Measurements from ENCODE around the gene OR2A7.
"Not testable (repeated sequence)": the region's sequence is repeated elsewhere in the genome, so short reads cannot be mapped to it uniquely, and the experiment has no call there.

Gene OR2A7, protein sequence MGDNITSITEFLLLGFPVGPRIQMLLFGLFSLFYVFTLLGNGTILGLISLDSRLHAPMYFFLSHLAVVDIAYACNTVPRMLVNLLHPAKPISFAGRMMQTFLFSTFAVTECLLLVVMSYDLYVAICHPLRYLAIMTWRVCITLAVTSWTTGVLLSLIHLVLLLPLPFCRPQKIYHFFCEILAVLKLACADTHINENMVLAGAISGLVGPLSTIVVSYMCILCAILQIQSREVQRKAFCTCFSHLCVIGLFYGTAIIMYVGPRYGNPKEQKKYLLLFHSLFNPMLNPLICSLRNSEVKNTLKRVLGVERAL

DNA sequence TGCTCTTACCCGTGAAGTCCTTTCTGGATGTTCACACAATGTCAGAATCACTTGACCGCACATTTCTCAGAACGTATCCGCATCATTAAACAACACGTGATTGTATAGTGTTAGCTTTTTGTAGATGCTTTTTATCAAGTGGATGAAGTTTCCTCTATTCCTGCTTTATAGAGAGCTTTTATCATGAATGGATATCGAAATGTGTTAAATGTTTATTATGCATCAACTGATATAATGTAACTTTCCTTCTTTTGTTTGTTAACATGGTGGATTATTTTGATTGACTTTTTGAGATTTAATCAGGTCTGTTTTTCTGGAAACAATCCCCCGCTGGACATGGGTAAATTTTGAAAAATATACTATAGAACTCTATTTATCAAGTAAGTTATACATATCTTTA lies at the start of gene OR2A7:
Gene OR2A7, minus strand, starts transcription at position 101 of the 400 bp plus-strand sequence. CDS start 5,164 bp downstream, outside the sequence.
- not testable (repeated sequence) for DNase-seq (ENCODE audit: low read depth)

DNA sequence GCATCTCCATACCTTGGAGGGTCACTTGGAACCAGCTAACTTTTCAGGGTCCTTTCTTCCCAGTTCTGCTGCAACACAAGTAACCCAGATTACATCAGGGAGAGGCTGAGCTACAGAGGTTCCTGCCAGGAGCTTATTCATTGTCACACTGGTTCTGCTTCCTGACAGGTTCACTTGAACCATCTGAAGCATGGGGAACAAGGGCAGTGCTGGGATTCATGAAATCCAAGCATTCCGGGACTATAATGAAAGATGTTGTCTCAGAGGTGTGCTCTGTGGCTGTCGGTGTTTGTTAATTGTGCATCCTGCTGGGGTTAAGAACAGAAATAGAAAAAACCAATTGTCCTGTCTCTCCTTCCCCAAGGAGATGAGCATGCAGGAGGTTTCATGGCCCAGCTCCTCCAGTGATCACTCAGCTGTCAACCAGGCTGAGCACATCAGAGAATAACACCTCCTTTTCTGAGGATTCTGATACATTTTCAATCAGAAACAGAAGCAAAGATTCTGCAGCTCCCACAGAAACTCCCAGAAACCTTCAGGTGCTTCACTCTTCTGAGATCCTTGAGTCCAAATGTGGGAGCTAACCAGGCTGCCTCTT lies 47.4 kb upstream of the OR2A7 start, which contains the start of gene OR2A1:
Gene OR2A1, plus strand, starts transcription at position 548 of the 598 bp plus-strand sequence. CDS start 5,706 bp downstream, outside the sequence.
- not testable (repeated sequence) for DNase-seq (ENCODE audit: low read depth)

DNA sequence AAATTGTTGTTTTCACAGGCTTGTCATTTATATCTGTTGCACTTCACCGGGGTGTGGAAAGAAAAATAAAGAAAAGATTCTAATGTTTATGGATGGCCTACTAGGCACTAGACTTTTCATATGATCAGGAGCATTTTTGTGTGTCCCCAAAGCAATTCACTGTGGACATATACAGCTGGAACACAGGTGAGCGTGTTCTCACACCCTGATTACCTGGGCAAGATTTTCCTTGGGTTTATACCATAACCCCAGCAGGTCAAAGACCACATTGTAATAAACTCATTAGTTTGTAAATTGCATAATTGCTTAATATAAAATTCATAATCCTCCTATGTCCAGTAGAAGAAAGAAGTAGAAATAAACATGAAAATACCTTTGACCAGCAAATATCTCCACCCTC lies 46.6 kb upstream of the OR2A7 start:
- DNase-seq (ENCODE audit: low read depth) = not testable (repeated sequence)

DNA sequence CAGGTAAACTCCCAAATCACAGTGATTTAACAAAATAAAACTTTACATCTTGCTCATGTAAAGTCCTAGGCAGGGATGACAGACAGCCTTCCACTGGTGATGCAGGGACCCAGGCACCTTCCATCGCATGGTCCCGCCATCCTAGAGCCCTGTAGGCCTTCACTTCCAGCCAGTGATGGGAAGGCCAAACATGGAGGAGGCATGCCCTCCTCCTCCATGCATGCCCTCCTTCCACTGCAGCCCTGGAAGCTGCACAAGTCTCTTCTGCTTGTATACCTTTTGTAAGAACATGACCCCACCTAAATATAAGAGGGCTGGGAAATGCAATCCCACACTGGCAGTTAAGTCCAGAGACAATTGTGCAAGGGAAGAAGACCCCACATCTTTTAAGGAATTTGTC lies 45.1 kb upstream of the OR2A7 start:
- not testable (repeated sequence) for DNase-seq (ENCODE audit: low read depth)

DNA sequence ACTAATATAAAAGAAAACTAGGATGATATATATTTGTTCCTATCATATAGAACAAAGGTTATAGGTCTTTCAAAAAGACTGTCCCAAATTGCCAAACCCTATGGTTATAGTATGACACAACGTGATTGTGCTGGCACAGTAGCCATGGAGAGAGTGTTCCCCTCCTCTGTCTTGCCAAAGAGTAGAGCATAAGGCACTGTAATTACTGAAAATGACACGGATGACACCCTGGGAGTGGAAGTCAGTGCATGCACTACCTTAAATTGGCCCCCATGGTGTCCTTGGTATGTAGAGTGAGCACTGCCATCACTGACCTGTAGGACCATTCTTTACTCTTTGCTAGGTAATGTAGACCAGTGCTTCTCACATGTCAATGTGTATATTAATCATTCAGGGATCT lies 40.6 kb upstream of the OR2A7 start:
- not testable (repeated sequence) for DNase-seq (ENCODE audit: low read depth)

DNA sequence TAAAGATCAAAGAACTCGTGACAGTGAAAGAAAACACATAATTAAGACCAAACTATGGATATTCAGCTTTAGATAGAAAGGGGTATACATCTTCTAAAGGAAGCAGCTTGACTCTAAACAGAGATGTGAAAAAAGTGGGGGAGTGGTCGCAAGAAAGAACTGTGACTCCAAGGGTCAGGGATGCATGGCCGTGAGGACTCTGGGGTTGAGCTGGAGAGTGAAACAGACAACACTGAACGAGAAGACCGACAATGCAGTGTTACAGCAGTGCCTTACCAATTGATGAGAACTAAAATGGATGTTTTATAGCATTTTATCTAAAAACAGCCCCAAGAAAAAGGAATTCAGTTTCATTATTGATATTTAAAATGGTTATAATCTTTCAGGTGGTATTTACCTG lies 39.0 kb upstream of the OR2A7 start:
- not testable (repeated sequence) for DNase-seq (ENCODE audit: low read depth)

DNA sequence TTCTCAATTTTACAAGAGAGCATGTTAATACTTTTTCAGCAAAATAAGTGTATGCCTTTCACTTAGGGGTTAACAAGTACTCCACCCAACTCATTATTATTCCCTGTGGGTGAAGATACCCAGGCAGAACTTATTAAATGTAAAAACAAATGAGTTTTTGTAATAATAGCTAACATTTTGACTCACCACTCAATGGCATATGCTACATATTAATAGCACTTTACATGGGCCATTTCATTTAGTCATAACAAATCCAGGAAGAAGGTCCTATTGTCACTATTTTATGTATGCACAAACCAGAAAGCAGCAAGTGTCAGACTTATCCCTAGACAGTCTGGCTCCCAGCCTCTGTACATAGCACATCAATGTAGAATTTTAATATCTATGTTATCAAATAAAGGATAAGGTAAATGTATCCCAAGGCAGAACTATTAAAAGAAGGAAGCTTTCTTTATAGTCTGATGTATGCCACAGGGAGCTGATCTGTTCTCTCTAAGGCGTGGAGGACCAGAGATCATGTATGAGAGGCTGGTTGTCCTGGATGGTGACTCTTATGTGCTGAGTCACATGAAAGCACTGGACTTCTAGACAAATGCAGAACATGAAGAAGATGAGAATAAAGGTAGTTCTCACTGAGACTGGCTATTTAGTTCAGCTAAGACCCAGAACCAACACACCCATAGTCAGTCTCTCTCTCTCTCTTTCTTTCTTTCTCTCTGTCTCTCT lies 38.1 kb upstream of the OR2A7 start:
- not testable (repeated sequence) for DNase-seq (ENCODE audit: low read depth)

DNA sequence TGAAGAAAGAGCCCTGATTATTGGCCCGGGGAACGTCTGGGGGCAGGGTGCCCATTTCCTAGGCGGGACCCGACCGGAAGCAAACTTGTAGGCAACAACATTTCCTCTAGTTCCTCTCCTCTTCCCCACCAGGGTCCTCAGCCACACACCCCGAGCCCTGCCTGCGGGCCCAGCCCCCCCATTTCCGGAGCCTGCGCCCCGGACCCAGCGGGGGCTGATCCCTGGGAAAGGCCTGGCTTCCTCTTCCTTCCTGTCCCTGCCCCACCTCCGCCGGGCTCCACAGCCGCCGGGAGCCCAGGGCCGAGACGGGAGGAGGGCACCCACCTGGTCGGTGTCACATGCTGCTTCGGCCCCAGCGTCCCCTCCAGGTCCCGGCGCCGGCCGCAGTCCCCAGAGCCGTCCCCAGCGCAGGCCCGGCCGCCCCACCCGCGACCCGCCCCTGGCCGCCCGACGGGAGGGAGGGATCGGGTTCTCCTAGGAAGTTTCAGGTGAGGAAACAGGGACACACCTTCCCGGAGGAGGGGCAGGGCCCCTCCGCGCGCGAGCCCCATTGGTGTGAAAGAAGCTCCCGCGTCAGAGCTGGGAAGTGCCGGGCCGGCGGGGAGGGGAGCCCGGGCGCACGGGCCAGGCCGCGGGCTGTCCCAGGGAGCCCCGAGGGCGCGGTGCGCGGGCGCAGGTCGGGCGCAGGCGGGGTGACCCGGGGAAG lies 29.4 kb upstream of the OR2A7 start:
- not testable (repeated sequence) for DNase-seq (ENCODE audit: low read depth)

DNA sequence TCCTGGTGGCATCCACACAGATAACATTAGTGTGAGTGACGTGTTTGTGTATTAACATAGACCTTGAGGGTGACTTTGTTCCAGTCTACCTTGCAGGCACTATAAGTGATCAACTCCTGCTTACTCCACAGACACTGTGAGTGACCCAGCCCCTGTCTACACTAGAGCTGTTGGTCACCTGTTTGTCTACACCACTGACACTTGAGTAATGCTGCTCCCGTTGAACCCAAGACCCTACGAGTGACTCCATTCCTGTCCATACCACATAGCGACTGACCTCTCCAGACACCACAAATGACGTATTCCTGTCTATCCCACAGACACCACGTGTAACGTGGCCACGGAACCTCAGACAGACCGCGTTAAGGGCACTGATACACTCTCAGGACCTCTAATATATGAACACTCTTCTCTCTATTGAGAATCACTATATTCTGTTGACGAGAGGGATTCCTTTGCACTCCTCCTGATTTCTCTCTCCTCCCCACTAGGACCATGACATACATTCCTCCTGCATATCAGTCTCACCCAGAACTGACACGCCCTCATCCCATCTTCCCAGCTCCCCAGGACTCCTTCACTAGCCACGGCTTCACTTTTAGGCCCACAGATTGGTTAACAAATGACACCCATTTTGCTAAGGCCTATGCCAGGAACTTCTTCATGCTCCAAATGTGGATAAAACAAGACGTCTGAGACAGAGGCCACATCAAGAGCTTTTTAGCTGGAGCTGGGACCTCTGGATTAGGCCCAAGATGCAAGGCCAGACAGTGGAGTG lies 28.0 kb upstream of the OR2A7 start:
- not testable (repeated sequence) for DNase-seq (ENCODE audit: low read depth)

DNA sequence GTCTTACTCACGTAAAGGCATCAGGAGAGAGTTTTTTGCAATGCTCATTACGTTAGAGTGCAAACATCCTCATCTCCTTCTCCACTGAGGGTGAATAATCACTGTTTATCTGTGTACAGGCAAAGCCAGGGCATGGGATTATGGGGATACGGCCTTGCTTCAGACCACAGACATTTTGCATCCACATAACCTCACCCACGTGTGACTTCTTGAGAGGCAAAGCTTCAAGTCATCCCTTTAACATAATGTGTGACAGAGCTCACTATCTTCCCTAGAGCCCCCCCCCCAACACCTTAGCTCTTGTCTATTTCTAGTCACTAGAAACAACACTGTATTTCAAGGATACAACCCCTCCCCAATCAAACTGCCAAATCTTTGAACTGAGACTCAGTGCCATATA lies 27.0 kb upstream of the OR2A7 start:
- not testable (repeated sequence) for DNase-seq (ENCODE audit: low read depth)

DNA sequence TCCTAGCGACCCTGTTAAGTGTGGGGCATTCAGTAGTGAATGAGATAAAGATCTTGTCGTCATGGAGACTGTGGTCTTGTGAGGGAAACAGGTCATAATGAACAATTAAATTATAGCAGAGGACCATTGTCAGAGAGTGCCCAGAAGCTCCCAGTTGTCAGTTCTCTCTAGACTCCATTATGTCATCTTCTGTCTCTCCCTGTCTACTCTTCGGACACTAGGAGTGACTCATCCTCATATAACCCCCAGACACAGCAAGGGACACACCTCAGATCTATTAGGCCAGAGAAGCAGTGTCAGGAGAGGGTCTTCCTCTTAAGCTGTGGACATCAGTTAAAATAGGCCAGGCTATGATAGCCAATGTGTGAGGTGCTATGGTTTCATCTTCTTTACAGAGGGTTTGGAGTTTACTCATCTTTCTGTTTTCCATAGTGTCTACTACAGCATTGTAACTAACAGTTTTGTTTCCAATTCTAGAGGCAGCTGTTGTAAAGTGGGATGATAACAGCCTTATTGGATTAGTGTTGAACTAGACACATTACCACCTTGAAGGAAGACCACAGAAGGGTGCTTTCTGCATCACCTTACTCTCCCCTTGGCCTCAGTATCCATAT lies 22.7 kb upstream of the OR2A7 start:
- DNase-seq (ENCODE audit: low read depth) = not testable (repeated sequence)

DNA sequence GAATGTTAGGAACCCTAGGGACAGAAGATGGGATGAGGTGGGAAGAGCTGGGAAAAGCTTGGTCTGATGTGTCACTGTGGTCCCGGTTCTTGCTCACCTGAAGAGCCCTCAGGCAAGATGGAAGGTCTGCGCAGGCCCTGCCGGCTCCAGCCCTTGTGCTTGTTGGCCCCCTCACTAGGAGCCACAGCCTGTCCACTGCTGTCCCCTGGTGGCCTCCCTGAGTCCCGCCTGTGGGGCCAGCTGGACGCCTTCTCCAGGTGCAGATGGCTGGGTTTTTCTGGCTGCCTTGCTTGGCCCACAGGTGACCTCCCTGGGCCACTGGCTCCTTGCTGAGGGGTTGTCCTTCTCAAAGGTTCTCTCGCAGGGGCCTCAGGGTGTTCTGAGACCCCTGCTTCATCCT lies 19.1 kb upstream of the OR2A7 start:
- not testable (repeated sequence) for DNase-seq (ENCODE audit: low read depth)

DNA sequence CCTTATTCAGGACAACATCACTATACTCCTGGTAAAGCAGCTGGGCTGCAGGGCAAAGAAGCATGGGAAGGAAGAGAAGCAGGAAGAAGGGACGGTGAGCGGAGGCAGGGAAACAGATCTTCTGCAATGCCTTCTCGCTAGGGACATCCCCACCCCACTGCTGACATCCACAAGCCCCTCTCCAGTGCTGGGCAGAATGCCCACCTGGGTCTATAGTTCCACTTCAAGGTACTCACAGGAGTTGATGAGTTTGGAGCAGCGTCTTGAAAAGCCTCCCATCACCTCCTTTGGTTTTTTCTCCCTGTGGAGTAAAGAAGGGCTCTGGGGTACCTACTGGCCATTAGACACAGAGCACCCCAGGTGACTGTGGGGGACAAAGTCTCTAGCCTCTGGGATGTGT lies 17.9 kb upstream of the OR2A7 start:
- not testable (repeated sequence) for DNase-seq (ENCODE audit: low read depth)

DNA sequence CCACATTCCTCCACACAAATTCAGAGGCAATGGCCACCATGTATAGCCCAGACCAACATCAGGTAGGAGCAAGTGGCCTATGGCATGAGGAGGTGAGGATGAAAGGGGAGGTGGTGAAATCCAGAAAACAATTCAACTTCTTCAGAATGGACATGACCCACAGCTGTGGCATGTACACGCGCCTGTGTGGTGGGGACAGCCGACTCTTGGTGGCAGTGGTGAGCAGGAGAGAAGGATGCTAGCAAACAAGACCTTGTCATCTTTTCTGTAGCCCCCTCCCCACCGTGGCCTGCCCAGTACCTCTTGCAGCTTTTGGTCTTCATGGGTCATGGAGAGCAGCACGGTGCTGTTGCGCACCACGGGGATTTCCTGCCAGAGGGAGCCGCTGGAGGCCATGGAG lies 17.4 kb upstream of the OR2A7 start:
- DNase-seq (ENCODE audit: low read depth) = not testable (repeated sequence)

DNA sequence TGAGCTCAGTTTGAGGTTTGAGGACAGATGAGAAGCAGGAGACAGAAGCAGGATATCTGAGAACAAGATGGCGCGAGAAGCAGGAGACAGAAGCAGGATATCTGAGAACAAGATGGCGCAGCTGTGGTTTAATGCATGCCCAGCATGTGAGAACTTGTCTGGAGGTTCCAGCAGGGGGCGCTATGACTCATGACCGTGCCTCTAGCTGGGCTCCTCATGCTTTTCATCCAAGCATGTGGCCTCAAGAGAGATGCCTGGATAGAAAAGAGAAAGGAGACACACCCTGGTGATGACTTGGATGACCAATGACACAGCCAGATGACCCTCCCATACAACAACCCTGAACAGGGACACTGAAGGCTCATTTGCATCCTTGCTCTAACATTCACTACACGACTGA lies 15.4 kb upstream of the OR2A7 start:
- not testable (repeated sequence) for DNase-seq (ENCODE audit: low read depth)

DNA sequence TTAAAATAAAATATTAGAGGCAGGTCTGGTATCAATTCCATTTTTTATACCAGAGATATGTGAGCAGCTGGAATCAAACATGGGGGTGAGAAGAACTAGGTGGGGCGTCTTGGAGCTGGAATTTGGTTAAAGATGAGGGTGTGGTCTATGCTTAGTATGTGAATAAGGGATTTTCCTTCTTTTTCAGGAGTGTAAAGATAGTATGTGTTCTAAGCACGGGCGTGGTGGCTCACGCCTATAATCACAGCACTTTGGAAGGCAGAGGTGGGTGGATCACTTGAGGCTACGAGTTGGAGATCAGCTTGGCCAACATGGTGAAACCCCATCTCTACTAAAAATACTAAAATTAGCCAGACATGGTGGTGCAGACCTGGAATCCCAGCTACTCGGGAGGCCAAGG lies 10.7 kb upstream of the OR2A7 start:
- not testable (repeated sequence) for DNase-seq (ENCODE audit: low read depth)

DNA sequence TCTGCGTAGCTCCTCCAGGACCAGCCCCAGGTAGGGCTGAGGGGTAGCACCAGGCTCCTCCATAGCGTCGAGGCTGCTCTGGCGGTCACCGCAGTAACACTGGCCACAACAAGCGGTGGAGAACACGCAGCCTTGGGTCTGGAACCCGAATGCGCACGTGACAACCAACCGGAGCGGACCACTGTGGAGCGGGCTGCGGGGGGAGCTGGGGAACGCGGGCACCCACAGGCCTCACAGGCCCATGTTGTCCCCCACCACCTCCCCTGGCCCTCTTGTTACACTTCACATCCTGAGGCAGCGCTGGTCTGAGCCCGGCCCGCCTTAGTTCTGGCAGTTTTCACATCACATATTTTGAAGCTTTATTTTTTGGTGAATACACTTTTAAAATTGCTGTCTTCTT lies 4.6 kb upstream of the OR2A7 start, which contains the start of gene CTAGE8:
Gene CTAGE8, minus strand, starts transcription at position 101 of the 400 bp plus-strand sequence. Its CDS starts 38 bp downstream, at position 63.
- not testable (repeated sequence) for DNase-seq (ENCODE audit: low read depth)

DNA sequence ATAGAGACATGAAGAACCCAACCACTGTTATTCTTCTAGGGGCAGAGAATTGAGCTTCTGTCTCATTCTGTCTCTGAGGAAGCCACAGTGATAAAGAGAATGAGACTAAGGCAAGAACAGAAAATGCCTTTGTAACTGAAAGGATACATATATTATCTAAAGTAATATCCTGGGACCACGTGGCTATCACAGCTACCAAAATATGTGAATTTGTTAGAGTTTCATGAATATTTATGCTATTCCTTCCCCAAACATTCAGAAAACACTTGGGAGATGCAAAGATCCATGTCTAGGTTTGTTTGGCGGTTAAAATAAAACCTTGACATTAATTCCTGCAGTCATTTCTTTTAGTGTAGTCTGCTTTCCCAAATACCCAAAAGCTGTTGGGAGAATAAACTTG lies 2.5 kb downstream of the OR2A7 start:
- not testable (repeated sequence) for DNase-seq (ENCODE audit: low read depth)

DNA sequence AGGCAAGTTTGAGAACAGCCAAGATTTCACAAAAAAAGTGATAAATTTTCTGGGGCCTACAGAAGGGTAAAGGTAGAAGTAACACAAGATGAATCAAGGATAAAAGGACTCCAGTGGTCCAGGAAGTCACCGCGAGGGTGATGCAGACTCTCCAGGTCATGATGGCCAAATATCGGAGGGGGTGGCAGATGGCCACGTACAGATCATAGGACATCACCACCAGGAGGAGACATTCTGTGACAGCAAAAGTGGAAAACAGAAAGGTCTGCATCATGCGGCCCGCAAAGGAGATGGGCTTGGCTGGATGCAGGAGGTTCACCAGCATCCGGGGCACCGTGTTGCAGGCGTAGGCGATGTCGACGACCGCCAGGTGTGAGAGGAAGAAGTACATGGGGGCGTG lies 5.5 kb downstream of the OR2A7 start:
- DNase-seq (ENCODE audit: low read depth) = not testable (repeated sequence)

DNA sequence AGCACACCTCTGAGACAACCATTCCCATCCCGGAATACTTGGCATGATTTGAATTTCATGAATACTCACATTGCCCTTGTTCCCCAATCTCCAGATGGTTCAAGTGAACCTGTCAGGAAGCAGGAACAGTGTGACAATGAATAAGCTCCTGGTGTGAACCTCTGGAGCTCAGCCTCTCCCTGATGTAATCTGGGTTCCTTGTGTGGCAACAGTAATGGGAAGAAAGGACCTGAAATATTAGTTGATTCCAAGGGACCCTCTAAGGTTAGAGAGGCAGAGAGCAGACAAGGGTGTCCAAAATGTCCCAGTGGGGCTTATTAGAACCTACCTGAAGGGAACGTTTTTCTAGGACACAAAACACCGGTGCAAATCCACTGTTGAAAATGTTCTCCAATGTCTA lies 8.5 kb downstream of the OR2A7 start:
- DNase-seq (ENCODE audit: low read depth) = no peak

DNA sequence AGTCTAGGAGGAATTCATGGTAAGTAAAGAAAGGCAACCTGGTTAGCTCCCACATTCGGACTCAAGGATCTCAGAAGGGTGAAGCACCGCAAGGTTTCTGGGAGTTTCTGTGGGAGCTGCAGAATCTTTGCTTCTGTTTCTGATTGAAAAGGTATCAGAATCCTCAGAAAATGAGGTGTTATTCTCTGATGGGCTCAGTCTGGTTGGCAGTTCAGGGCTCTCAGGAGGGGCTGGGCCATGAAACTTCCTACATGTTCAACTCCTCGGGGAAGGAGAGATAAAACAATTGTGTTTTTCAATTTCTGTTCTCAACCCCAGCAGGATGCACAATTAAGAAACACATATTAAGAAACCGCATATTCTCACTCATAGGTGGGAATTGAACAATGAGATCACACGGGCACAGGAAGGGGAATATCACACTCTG lies 9.1 kb downstream of the OR2A7 start:
- no peak for DNase-seq (ENCODE audit: low read depth)

Measured in activated T-cell treated with anti-CD3 and anti-CD28 coated beads for 1 hour (primary cell).